Activated T-cell treated with anti-CD3 and anti-CD28 coated beads, Interleukin-2, amount 50 U/mL, for 48 hours (primary cell): ENCODE data around the gene RALGPS2.
"Not testable (repeated sequence)": the region's sequence is repeated elsewhere in the genome, so short reads cannot be mapped to it uniquely, and the experiment has no call there.

Experiments used
- DNase-seq, 2 experiments: peaks; one replicate each; pipeline ENCODE4 v3.0.0-alpha.2; 2020

Gene RALGPS2

GRCh38 chr1:178946855-178947676, 222.0 kb downstream of the RALGPS2 start:
- DNase-seq, result no peak

GRCh38 chr1:178947677-178947981, 222.6 kb downstream of the RALGPS2 start:
- DNase-seq, result no peak

- no peak for DNase-seq
Observed at GRCh38 chr1:178948676-178949075, 223.6 kb downstream of the RALGPS2 start.

GRCh38 chr1:178949866-178950265, 224.8 kb downstream of the RALGPS2 start:
- DNase-seq, result not testable (repeated sequence)

GRCh38 chr1:178951600-178951999, 226.6 kb downstream of the RALGPS2 start:
- DNase-seq, result no peak

GRCh38 chr1:178953034-178953433, 228.0 kb downstream of the RALGPS2 start:
- DNase-seq, result no peak

GRCh38 chr1:178953538-178954324, 228.7 kb downstream of the RALGPS2 start:
- no peak for DNase-seq

- no peak for DNase-seq
Observed at GRCh38 chr1:178954325-178954690, 229.3 kb downstream of the RALGPS2 start.

GRCh38 chr1:178954937-178955336, 229.9 kb downstream of the RALGPS2 start:
- DNase-seq, result no peak

GRCh38 chr1:178955391-178955954, 230.4 kb downstream of the RALGPS2 start:
- DNase-seq, result no peak

GRCh38 chr1:178958491-178958890, 233.4 kb downstream of the RALGPS2 start:
- DNase-seq, result no peak

- peak in 1 of 2 experiments; percentile 26 for DNase-seq
Observed at GRCh38 chr1:178959543-178960460, 234.8 kb downstream of the RALGPS2 start.

GRCh38 chr1:178960482-178961240, 235.6 kb downstream of the RALGPS2 start:
- DNase-seq, result no peak

GRCh38 chr1:178961331-178961730, 236.3 kb downstream of the RALGPS2 start:
- no peak for DNase-seq

- no peak for DNase-seq
Observed at GRCh38 chr1:178961868-178962267, 236.8 kb downstream of the RALGPS2 start.

- DNase-seq, result no peak
Observed at GRCh38 chr1:178962853-178963711, 238.0 kb downstream of the RALGPS2 start.

- no peak for DNase-seq
Observed at GRCh38 chr1:178964469-178965330, 239.7 kb downstream of the RALGPS2 start.

- no peak for DNase-seq
Observed at GRCh38 chr1:178966312-178966711, 241.3 kb downstream of the RALGPS2 start.

GRCh38 chr1:178969226-178969987, 244.4 kb downstream of the RALGPS2 start:
- no peak for DNase-seq
